ENCODE measurements around the gene LRRC8A. TPM values are rescaled to one million over a fixed set of nuclear protein-coding genes. Genes with fewer than 3 reads are reported as not detected.

Gene LRRC8A
- total and polyA plus RNA-seq, 2 of the 4 experiments (the other 2 are of a cell fraction): 42.8 to 60.9 TPM

GRCh38 chr9:128903079-128903461 is 21.1 kb downstream of the LRRC8A start:
- Histone ChIP-seq H2BK20ac (ENCODE audit: low read depth, low read length) (no peak overlapping the region), H3K56ac (ENCODE audit: extremely low read depth, insufficient read depth, low read length) (no peak overlapping the region), H2AK5ac (ENCODE audit: low read depth, low read length) (no peak overlapping the region), H3K4me2 (ENCODE audit: low read depth, low read length) (no peak overlapping the region), H3K4me1 (ENCODE audit: control insufficient read depth, insufficient read depth, low read length) (peaks cover 4% of the 10 kb centered on the region), H4K8ac (ENCODE audit: low read depth in 2 of 2, low read length in 2 of 2) (no peak overlapping the region), H2AFZ (replicated peaks; ENCODE audit: low read length, poor library complexity) (no peak overlapping the region), H3K9ac (ENCODE audit: low read depth, low read length) (no peak overlapping the region), H4K20me1 (ENCODE audit: insufficient read depth, low read length) (peaks cover 16% of the 10 kb centered on the region), H2AK9ac (replicated peaks; ENCODE audit: low read depth, low read length, poor library complexity) (peak overlapping the region; percentile 9), H4K5ac (ENCODE audit: low read depth, low read length) (no peak overlapping the region), H3K23ac (ENCODE audit: low read depth, low read length) (no peak overlapping the region), H2BK15ac (ENCODE audit: low read depth, low read length) (no peak overlapping the region), H3K27ac (ENCODE audit: insufficient read depth, low read length) (no peak overlapping the region), H3K14ac (replicated peaks; ENCODE audit: low read depth, low read length) (no peak overlapping the region), H3K36me3 (ENCODE audit: control insufficient read depth, insufficient read depth, low read length) (peaks cover 27% of the 10 kb centered on the region), H2BK120ac (ENCODE audit: low read depth, low read length) (no peak overlapping the region), H3K9me3 (ENCODE audit: control insufficient read depth, insufficient read depth, low read length) (no peaks in the 10 kb centered on the region), H2BK5ac (ENCODE audit: low read depth, low read length, poor library complexity, severe bottlenecking) (peak overlapping the region; percentile 11), H3K18ac (ENCODE audit: low read depth, low read length) (no peak overlapping the region), H3K4me3 (ENCODE audit: insufficient read depth, low read depth, low read length) (no peak overlapping the region), H3K27me3 (ENCODE audit: control insufficient read depth, insufficient read depth, low read length) (no peaks in the 10 kb centered on the region), H4K91ac (ENCODE audit: insufficient read depth, low read depth, low read length) (no peak overlapping the region), H3K4ac (ENCODE audit: low read depth, low read length) (peak overlapping the region; percentile 22; the same call in 1 of the 2 replicates), H3K9me1 (ENCODE audit: insufficient read depth, low read length) (peaks cover 18% of the 10 kb centered on the region), H3K79me1 (ENCODE audit: low read depth in 1 of 2, low read length in 2 of 2) (peaks cover 24 to 81% of the 10 kb centered on the region in 2 experiments; a peak in 3 of 4 replicates)
- intact Hi-C loops (cut with micrococcal nuclease): no loop called here
- ATAC-seq (ENCODE audit: low read depth) (no peak), DNase-seq (no peak)
- ChIA-PET CTCF (no interaction called here), POLR2A (ENCODE audit: unreplicated experiment) (no interaction called here)
- in situ Hi-C loops (cut with MboI; ENCODE audit: low sequenced_read_pairs): no loop called here
- WGBS, 2 experiments (ENCODE audit: extremely low coverage in 2 of 2, insufficient read length in 1 of 2): no CpG with 5 or more reads among the region's 2 CpGs
- dilution Hi-C loops (cut with HindIII; ENCODE audit: low sequenced_read_pairs, unreplicated experiment): no loop called here
- TF ChIP-seq MAFK (IDR thresholded peaks at IDR 0.05; ENCODE audit: low read depth, low read length): no peak
- no peak for TF ChIP-seq CEBPB (IDR thresholded peaks at IDR 0.05; ENCODE audit: low read depth, low read length)
- TF ChIP-seq USF2 (IDR thresholded peaks at IDR 0.05; ENCODE audit: low read depth, low read length): no peak
- no peak for TF ChIP-seq RFX5 (IDR thresholded peaks at IDR 0.05; ENCODE audit: low read depth, low read length)
- no TSS peak for BruUV-seq (replicated peaks)
